Right lung (tissue), 10 donors: ENCODE measurements around the gene PPARGC1A. TPM values are rescaled to one million over a fixed set of nuclear protein-coding genes. Genes with fewer than 3 reads are reported as not detected.

Experiments
- DNase-seq, 2 donors: peaks; one replicate each; pipeline ENCODE4 v3.0.0-alpha.2; 2013
- long read RNA-seq, 8 donors: transcript quantifications; one replicate each; lab custom pipeline, GENCODE V29; 2026
- polyA plus RNA-seq, 5 donors: library from polyadenylated mRNA; unstranded; fragments of 120-200 nt; gene quantifications; one replicate each; pipeline versions ENCODE4 v1.2.1 to v1.2.3, GENCODE V29; 2013; ENCODE audit warnings: inconsistent platforms in 1 of 5, low replicate concordance in 1 of 5; ENCODE audit not compliant: insufficient read length in 5 of 5, insufficient read depth in 1 of 5

The PPARGC1A gene
- 1 to 10 TPM; 3.7 to 7.5 (median 4.9) TPM for polyA plus RNA-seq
- long read RNA-seq, donor 1, result 0 reads
- long read RNA-seq, donor 2, result 0 reads
- long read RNA-seq, donor 3, result 0 reads
- long read RNA-seq, donor 4, result 0 reads
- long read RNA-seq, donor 5, partial matches to known transcripts, result 0 of 1 reads
- long read RNA-seq, donor 5, other reads (novel, unspliced or antisense), result 0 of 1 reads
- long read RNA-seq, donor 6, result 0 reads
- long read RNA-seq, donor 7, result 0 reads
- long read RNA-seq, donor 8, result 0 reads

- peak; percentile 52 to 55 for DNase-seq
Observed at GRCh38 chr4:23889814-23890341, at the start of gene PPARGC1A. TSS of gene PPARGC1A (minus strand) at chr4:23890047. CDS start at chr4:23889957, 90 bp downstream.

DNA sequence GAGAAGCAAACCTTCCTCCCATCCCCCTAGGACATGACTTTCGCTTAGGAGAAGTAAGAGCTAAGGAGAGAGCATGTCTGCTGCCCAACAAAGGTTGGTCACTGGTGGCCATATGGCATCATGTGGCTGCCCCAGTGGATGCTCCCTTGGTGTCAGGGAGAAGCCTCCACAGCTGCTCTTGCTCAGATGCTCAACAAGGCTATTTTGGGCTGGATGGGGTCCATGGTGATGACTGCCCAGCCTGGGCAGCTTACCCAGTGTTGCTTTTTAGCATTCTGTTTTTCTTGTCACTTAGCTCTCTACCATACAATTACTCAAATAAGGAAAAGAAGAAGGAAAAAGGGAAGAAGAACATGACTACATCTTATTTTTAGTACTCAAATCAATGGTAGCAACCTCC, 48.9 kb upstream of the PPARGC1A start:
- no peak for DNase-seq

DNA sequence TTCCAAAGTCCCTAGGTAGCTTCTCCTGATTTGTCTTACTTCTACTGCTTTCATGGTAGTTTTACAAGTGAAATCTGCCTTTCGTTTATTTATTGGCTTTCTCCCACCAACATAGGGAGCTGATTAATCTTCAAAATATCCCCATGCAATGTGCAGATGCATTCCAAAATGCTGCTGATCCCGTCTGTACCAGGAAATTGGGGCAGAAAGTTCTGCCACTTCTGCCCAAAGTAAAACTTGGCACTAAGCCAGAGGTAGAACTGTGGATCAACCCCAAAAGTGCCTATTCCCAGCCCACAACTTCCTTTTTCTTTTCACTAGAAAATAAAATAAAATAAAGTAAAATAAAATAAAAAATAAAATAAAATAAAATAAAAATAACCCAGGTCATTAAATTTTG, 47.3 kb upstream of the PPARGC1A start:
- no peak for DNase-seq

DNA sequence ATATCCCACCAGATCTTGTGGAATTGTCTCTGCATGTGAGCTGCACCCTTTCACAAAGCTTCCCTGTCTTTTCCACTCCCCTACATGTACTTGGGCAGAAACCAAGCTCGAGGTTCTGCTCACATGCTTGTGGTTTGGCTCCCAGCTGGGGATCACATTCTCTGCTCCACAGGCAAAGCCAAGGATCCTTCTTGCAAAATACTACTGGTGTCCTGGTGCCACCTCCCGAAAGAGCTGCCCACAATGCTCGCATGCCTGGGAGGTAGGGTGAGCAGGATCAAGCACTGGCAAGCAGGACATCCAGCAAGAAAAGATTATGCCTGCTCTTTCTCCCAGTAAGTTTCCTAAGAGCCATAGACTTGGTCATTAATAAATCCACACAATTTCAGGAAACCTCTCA, 45.1 kb upstream of the PPARGC1A start:
- no peak for DNase-seq

- no peak for DNase-seq
Observed at GRCh38 chr4:23934223-23934622, 44.4 kb upstream of the PPARGC1A start.

DNA sequence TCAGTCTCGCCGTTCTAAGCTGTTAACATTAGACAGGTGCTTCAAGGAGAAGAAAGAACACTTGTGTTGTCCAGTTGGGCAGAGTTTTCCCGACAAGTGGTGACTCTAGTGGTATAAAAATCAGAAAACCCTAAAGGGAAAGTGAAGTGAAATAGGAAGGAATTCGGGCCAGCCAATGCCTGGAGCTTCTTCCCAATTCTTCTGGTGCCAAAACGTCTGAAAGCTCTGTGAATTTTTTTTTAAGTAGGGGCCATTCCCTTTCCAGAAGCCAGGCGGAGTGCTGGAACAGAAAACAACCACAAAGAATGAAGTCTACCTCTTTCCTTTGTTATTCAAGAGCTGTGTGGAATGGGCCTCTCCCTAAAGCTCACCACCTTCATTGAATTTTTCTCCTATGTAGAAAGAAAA, 43.1 kb upstream of the PPARGC1A start:
- no peak for DNase-seq

- no peak for DNase-seq
Observed at GRCh38 chr4:23932186-23932585, 42.3 kb upstream of the PPARGC1A start.

GRCh38 chr4:23931489-23931830, 41.6 kb upstream of the PPARGC1A start:
- DNase-seq, result no peak

- peak in 1 of 2 donors; percentile 36 for DNase-seq
Observed at GRCh38 chr4:23930750-23931488, 41.1 kb upstream of the PPARGC1A start.

GRCh38 chr4:23929248-23929647, 39.4 kb upstream of the PPARGC1A start:
- no peak for DNase-seq

DNA sequence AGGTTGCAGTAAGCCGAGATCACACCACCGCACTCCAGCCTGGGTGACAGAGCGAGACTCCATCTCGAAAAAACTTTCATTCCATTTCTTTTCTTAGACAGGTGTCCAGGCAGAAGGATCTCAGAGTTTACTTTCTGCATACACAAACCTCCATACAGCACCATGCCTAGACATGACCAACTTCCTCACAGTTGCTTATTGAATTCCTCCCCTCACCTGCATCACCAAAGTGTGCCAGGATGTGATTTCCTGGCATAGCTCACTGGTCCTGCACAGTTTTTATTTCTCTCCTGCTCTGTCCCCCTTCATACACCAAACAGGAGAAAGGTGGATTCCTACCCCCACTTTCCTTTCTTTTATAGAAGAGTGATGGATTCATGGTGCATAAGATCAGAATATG, 34.7 kb upstream of the PPARGC1A start:
- no peak for DNase-seq

- DNase-seq, result no peak
Observed at GRCh38 chr4:23923840-23924239, 34.0 kb upstream of the PPARGC1A start.

GRCh38 chr4:23923141-23923540, 33.3 kb upstream of the PPARGC1A start:
- DNase-seq, result no peak

DNA sequence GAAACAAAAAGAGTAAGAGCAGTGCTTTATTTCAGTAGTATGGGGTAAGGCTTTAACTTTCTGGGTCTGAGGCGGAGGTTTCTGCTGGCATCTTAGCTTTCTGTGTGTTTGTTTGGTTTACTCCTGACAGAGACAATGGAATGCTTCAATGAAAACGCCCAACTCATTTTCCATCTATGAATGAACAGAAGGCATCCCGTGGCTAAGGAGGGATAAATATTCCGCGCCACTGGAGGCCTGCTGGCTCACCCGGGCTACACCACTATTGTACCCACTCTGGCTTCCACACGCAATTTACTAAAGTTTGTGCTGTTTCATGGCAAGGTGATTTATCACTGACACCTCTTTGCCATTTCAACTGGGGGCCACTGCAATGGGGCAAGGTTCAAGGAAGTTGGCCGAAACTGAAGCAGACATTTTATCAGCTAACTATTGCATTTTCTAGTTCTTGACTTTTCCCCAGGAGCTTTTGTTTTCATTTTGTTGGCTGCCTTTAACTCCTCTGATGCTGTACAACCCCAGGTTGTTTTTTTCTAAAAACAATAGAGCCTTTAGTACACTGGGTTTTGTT, 32.8 kb upstream of the PPARGC1A start:
- no peak for DNase-seq

GRCh38 chr4:23922013-23922412, 32.2 kb upstream of the PPARGC1A start:
- DNase-seq, result no peak

DNA sequence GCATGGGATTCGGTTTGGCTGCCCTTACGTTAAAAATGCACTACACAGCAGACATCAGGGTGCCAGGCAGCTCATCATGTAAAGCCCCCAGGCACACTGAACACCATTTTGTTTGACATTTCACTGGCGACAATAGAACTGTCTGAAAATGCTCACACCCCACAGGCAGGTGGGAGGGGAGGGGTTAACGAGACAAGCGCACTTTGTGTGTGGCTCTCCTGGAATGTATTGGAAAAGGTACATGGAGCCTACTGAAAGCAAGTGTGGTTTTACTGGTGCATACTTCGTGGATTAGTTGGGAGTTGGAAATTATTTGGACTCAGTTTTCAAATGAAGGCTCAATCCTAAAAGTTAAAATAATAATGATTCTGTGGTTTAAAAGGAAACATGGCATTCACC, 31.6 kb upstream of the PPARGC1A start:
- no peak for DNase-seq

DNA sequence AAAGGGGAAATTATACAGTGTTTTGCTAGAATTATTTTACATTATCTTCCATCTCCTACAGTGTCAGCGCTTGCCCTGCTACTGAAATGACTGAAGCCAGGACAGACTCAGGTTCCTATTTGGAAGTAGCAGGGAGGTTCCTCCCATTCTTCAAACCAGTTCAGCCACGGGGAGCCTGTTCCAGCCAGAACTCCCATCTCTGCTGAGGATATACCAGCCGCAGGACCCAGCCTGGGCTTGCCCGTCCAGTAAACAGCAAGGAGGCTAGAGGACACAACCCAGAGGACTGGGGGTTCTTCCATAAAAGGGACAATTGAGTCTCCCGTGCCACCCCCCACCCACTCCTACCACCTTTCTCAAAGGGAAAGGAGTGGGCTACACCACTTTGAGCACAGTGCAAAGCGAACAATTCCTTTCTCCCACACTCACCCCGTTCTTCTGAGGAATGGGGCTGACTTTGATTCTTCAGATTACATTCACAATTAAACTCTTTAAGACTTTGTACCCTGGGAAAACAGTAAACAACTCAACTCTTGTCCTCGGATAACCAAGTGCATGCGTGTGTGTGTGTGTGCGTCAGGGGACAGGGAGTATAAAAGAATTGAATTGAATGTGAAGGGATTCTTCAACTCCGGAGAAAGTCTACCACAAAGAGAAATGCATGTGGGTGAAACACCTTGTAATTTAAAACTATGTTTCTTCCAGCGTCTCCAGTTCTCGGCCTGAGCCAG, 31.0 kb upstream of the PPARGC1A start:
- no peak for DNase-seq

GRCh38 chr4:23920296-23920695, 30.4 kb upstream of the PPARGC1A start:
- DNase-seq, result no peak

DNA sequence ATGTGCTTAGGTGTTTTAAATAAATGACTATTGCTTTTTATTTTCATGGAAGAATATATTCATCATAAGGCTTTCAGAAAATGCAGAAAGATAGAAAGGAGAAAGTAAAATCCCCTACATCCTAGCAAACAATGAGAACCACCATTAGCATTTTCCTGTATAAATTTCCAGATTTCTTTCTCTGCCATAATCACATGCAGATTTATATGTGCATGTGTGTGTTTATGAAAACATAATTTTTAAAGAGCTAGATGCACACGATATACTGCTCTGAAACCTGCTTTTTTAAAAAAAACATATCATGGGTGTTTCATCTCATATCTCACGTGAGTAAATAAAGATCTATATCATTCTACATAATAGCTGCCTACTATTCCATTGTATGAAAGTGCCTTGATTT, 26.4 kb upstream of the PPARGC1A start:
- no peak for DNase-seq

GRCh38 chr4:23915459-23916132, 25.7 kb upstream of the PPARGC1A start:
- no peak for DNase-seq

GRCh38 chr4:23911675-23912455, 22.0 kb upstream of the PPARGC1A start:
- DNase-seq, result no peak
